ENCODE measurements around the gene STK38L.

STK38L gene

GRCh38 chr12:27257104-27257843 is 13.2 kb downstream of the STK38L start:
- no peak overlapping the region for H3K4ac ChIP-seq (ENCODE audit: low read depth, low read length)
- H2BK120ac ChIP-seq (ENCODE audit: low read depth, low read length) = no peak overlapping the region
- DNase-seq = no peak
- no peak overlapping the region for H2AK5ac ChIP-seq (ENCODE audit: low read length)
- H3K9ac ChIP-seq (ENCODE audit: low read length) = no peak overlapping the region
- H3K79me1 ChIP-seq (ENCODE audit: low read length) = peaks cover 11% of the 10 kb centered on the region
- no CpG with 5 or more reads among the region's 2 CpGs for WGBS (ENCODE audit: extremely low coverage, insufficient coverage, low lambda C conversion rate)
- no peaks in the 10 kb centered on the region for H3K27me3 ChIP-seq (ENCODE audit: insufficient read depth, low read length, poor library complexity)
- H3K4me1 ChIP-seq (ENCODE audit: control insufficient read depth, low read depth, low read length) = no peaks in the 10 kb centered on the region
- H3K79me2 ChIP-seq (ENCODE audit: control insufficient read depth, insufficient read depth, low read length) = peaks cover 5% of the 10 kb centered on the region
- no peak overlapping the region for H3K23ac ChIP-seq (ENCODE audit: low read length)
- H4K8ac ChIP-seq (ENCODE audit: low read depth, low read length) = no peak overlapping the region
- no peak overlapping the region for H4K5ac ChIP-seq (ENCODE audit: low read length)
- H3K4me3 ChIP-seq (ENCODE audit: low read length) = no peak overlapping the region
- H2BK5ac ChIP-seq (ENCODE audit: low read length) = no peak overlapping the region
- H2BK15ac ChIP-seq (replicated peaks; ENCODE audit: low read depth) = no peak overlapping the region
- no peak overlapping the region for H3K27ac ChIP-seq (ENCODE audit: low read depth, low read length)
- H3K56ac ChIP-seq (ENCODE audit: low read length) = no peak overlapping the region
- H3K18ac ChIP-seq (ENCODE audit: low read length) = no peak overlapping the region
- no peaks in the 10 kb centered on the region for H3K36me3 ChIP-seq (ENCODE audit: control insufficient read depth, insufficient read depth, low read length)
- no peak overlapping the region for H3K4me2 ChIP-seq (ENCODE audit: low read length)

GRCh38 chr12:27260746-27261145 is 16.7 kb downstream of the STK38L start:
- Histone ChIP-seq H4K5ac (ENCODE audit: low read length) (no peak overlapping the region), H3K9ac (ENCODE audit: low read length) (no peak overlapping the region), H3K27me3 (ENCODE audit: insufficient read depth, low read length, poor library complexity) (no peaks in the 10 kb centered on the region), H3K18ac (ENCODE audit: low read length) (no peak overlapping the region), H3K4me3 (ENCODE audit: low read length) (no peak overlapping the region), H2BK120ac (ENCODE audit: low read depth, low read length) (no peak overlapping the region), H2BK15ac (replicated peaks; ENCODE audit: low read depth) (no peak overlapping the region), H3K79me1 (ENCODE audit: low read length) (peaks cover 4% of the 10 kb centered on the region), H4K8ac (ENCODE audit: low read depth, low read length) (no peak overlapping the region), H3K4me1 (ENCODE audit: control insufficient read depth, low read depth, low read length) (no peaks in the 10 kb centered on the region), H3K27ac (ENCODE audit: low read depth, low read length) (no peak overlapping the region), H3K4me2 (ENCODE audit: low read length) (no peak overlapping the region), H3K56ac (ENCODE audit: low read length) (no peak overlapping the region), H2AK5ac (ENCODE audit: low read length) (no peak overlapping the region), H3K36me3 (ENCODE audit: control insufficient read depth, insufficient read depth, low read length) (no peaks in the 10 kb centered on the region), H3K79me2 (ENCODE audit: control insufficient read depth, insufficient read depth, low read length) (peaks cover 2% of the 10 kb centered on the region), H3K4ac (ENCODE audit: low read depth, low read length) (no peak overlapping the region), H3K23ac (ENCODE audit: low read length) (no peak overlapping the region), H2BK5ac (ENCODE audit: low read length) (no peak overlapping the region)
- DNase-seq = no peak
- WGBS (ENCODE audit: extremely low coverage, insufficient coverage, low lambda C conversion rate) = no CpG with 5 or more reads among the region's 4 CpGs

- Histone ChIP-seq H3K79me2 (ENCODE audit: control insufficient read depth, insufficient read depth, low read length) (peaks cover 2% of the 10 kb centered on the region), H3K27me3 (ENCODE audit: insufficient read depth, low read length, poor library complexity) (no peaks in the 10 kb centered on the region), H2BK5ac (ENCODE audit: low read length) (no peak overlapping the region), H3K27ac (ENCODE audit: low read depth, low read length) (no peak overlapping the region), H4K5ac (ENCODE audit: low read length) (no peak overlapping the region), H3K36me3 (ENCODE audit: control insufficient read depth, insufficient read depth, low read length) (no peaks in the 10 kb centered on the region), H3K4me1 (ENCODE audit: control insufficient read depth, low read depth, low read length) (no peaks in the 10 kb centered on the region), H3K4ac (ENCODE audit: low read depth, low read length) (no peak overlapping the region), H2BK120ac (ENCODE audit: low read depth, low read length) (no peak overlapping the region), H3K9ac (ENCODE audit: low read length) (no peak overlapping the region), H2AK5ac (ENCODE audit: low read length) (no peak overlapping the region), H4K8ac (ENCODE audit: low read depth, low read length) (no peak overlapping the region), H3K23ac (ENCODE audit: low read length) (no peak overlapping the region), H3K79me1 (ENCODE audit: low read length) (peaks cover 4% of the 10 kb centered on the region), H3K18ac (ENCODE audit: low read length) (no peak overlapping the region), H3K4me3 (ENCODE audit: low read length) (no peak overlapping the region), H2BK15ac (replicated peaks; ENCODE audit: low read depth) (no peak overlapping the region), H3K56ac (ENCODE audit: low read length) (no peak overlapping the region), H3K4me2 (ENCODE audit: low read length) (no peak overlapping the region)
- WGBS (ENCODE audit: extremely low coverage, insufficient coverage, low lambda C conversion rate) = no CpG with 5 or more reads among the region's 3 CpGs
- DNase-seq = no peak
Observed at GRCh38 chr12:27261866-27262265, 17.8 kb downstream of the STK38L start.

DNA sequence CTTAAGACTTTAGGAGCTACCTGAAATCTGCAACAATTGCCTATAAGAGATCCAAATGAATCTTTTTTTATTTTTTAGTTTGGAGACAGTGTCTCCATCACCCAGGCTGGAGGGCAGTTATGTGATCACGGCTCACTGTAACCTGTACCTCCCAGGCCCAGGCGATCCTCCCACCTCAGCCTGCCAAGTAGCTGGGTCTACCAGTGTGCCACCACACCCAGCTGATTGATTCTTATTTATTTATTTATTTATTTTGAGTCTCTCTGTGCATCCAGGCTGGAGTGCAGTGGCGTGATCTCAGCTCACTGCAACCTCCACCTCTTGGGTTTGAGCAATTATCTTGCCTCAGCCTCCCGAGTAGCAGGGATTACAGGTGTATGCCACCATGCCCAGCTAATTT is 26.1 kb downstream of the STK38L start:
- no peak overlapping the region for H4K8ac ChIP-seq (ENCODE audit: low read depth, low read length)
- H3K27ac ChIP-seq (ENCODE audit: low read depth, low read length) = no peak overlapping the region
- H3K18ac ChIP-seq (ENCODE audit: low read length) = no peak overlapping the region
- H3K23ac ChIP-seq (ENCODE audit: low read length) = no peak overlapping the region
- no peak overlapping the region for H3K4ac ChIP-seq (ENCODE audit: low read depth, low read length)
- no peak for DNase-seq
- H2AK5ac ChIP-seq (ENCODE audit: low read length) = no peak overlapping the region
- no peaks in the 10 kb centered on the region for H3K27me3 ChIP-seq (ENCODE audit: insufficient read depth, low read length, poor library complexity)
- no peaks in the 10 kb centered on the region for H3K79me1 ChIP-seq (ENCODE audit: low read length)
- no peak overlapping the region for H2BK120ac ChIP-seq (ENCODE audit: low read depth, low read length)
- WGBS (ENCODE audit: extremely low coverage, insufficient coverage, low lambda C conversion rate) = no CpG with 5 or more reads among the region's 4 CpGs
- peaks cover 4% of the 10 kb centered on the region for H3K79me2 ChIP-seq (ENCODE audit: control insufficient read depth, insufficient read depth, low read length)
- no peak overlapping the region for H4K5ac ChIP-seq (ENCODE audit: low read length)
- H3K9ac ChIP-seq (ENCODE audit: low read length) = no peak overlapping the region
- no peaks in the 10 kb centered on the region for H3K4me1 ChIP-seq (ENCODE audit: control insufficient read depth, low read depth, low read length)
- H3K36me3 ChIP-seq (ENCODE audit: control insufficient read depth, insufficient read depth, low read length) = no peaks in the 10 kb centered on the region
- no peak overlapping the region for H3K4me3 ChIP-seq (ENCODE audit: low read length)
- H3K56ac ChIP-seq (ENCODE audit: low read length) = no peak overlapping the region
- H2BK5ac ChIP-seq (ENCODE audit: low read length) = no peak overlapping the region
- H3K4me2 ChIP-seq (ENCODE audit: low read length) = no peak overlapping the region
- no peak overlapping the region for H2BK15ac ChIP-seq (replicated peaks; ENCODE audit: low read depth)

DNA sequence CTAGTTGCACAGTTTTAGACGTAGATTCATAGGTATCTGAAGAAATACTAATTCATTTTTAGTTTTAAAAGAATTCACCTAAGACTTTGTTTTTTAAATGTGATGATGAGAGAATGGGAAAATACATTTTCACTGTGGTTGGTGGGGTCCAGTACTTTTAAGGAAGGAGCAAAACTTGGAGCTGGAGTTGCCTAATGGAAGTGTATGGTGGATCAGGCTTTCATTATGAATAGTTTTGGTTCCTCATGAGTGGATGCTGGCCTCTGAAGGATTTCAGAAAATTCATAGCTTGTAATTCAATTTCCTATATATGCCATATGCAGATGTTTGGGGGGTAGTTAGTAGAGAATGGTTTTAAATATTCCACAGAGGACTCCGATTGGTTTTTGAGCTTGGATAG is 27.1 kb downstream of the STK38L start:
- DNase-seq = no peak
- Histone ChIP-seq H2BK5ac (ENCODE audit: low read length) (no peak overlapping the region), H4K5ac (ENCODE audit: low read length) (no peak overlapping the region), H3K23ac (ENCODE audit: low read length) (no peak overlapping the region), H3K4me1 (ENCODE audit: control insufficient read depth, low read depth, low read length) (no peaks in the 10 kb centered on the region), H3K18ac (ENCODE audit: low read length) (no peak overlapping the region), H3K4me3 (ENCODE audit: low read length) (no peak overlapping the region), H3K36me3 (ENCODE audit: control insufficient read depth, insufficient read depth, low read length) (no peaks in the 10 kb centered on the region), H3K9ac (ENCODE audit: low read length) (no peak overlapping the region), H4K8ac (ENCODE audit: low read depth, low read length) (no peak overlapping the region), H3K79me2 (ENCODE audit: control insufficient read depth, insufficient read depth, low read length) (peaks cover 4% of the 10 kb centered on the region), H3K4me2 (ENCODE audit: low read length) (no peak overlapping the region), H2AK5ac (ENCODE audit: low read length) (no peak overlapping the region), H2BK15ac (replicated peaks; ENCODE audit: low read depth) (no peak overlapping the region), H3K27ac (ENCODE audit: low read depth, low read length) (no peak overlapping the region), H3K27me3 (ENCODE audit: insufficient read depth, low read length, poor library complexity) (no peaks in the 10 kb centered on the region), H2BK120ac (ENCODE audit: low read depth, low read length) (no peak overlapping the region), H3K4ac (ENCODE audit: low read depth, low read length) (no peak overlapping the region), H3K79me1 (ENCODE audit: low read length) (no peaks in the 10 kb centered on the region), H3K56ac (ENCODE audit: low read length) (no peak overlapping the region)
- no CpG with 5 or more reads among the region's 2 CpGs for WGBS (ENCODE audit: extremely low coverage, insufficient coverage, low lambda C conversion rate)
